WI38 (cell line): ENCODE results near the gene ADCYAP1.
A peak's percentile ranks its signal among the peaks of the same experiment; 100 is the strongest.

ENCODE experiments used
- H3K4me3 ChIP-seq: 2 replicates; pipeline ENCODE4 v1.5.1; 2011; ENCODE audit warnings: low read depth, mild to moderate bottlenecking, control low read depth, low read length
- TF ChIP-seq, protein P1 (sequence below): IDR thresholded peaks from 2 replicates; pipeline ENCODE4 v1.5.1; 2012; ENCODE audit warnings: low read depth, mild to moderate bottlenecking, control low read depth, low read length

ADCYAP1 gene

GRCh38 chr18:905948-906415 lies 1.3 kb downstream of the ADCYAP1 start:
- TF ChIP-seq, protein P1, sequence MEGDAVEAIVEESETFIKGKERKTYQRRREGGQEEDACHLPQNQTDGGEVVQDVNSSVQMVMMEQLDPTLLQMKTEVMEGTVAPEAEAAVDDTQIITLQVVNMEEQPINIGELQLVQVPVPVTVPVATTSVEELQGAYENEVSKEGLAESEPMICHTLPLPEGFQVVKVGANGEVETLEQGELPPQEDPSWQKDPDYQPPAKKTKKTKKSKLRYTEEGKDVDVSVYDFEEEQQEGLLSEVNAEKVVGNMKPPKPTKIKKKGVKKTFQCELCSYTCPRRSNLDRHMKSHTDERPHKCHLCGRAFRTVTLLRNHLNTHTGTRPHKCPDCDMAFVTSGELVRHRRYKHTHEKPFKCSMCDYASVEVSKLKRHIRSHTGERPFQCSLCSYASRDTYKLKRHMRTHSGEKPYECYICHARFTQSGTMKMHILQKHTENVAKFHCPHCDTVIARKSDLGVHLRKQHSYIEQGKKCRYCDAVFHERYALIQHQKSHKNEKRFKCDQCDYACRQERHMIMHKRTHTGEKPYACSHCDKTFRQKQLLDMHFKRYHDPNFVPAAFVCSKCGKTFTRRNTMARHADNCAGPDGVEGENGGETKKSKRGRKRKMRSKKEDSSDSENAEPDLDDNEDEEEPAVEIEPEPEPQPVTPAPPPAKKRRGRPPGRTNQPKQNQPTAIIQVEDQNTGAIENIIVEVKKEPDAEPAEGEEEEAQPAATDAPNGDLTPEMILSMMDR = no peak
- H3K4me3 ChIP-seq = no peak overlapping the region

DNA sequence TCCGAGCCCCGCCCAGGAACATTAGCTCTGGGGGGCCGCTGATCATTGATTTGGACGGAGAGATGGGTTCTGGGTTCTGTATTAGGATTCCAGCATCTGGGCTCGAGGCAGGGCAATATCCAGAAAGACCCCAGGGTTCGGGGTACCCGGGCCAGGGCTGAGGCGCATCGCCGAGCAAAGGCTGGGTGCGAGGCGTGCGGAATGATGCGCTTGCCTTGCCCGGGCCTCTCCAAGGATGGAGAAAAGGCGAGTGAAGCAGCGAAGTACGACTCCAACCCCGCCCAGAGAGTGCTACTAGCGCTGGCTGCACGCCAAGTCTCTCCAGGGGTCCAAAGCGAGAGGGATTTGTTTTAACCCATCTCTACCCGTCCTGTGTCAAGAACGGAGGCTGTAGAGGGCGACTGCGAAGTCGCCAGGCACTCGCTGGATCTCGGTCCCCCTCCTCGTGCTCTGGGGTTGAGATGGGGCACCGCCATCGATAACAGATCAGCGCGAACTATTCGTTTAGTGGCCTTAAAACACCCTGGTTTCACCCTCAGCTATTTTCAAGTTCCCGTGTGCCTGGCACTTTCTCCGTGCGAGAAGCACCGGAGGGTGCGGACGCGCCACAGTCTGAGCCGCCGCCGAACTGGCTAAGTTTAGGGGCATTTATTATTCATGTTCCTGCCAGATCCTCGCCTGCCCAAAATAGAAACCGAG lies 1.9 kb downstream of the ADCYAP1 start:
- no peak overlapping the region for H3K4me3 ChIP-seq
- TF ChIP-seq, protein P1 = no peak

DNA sequence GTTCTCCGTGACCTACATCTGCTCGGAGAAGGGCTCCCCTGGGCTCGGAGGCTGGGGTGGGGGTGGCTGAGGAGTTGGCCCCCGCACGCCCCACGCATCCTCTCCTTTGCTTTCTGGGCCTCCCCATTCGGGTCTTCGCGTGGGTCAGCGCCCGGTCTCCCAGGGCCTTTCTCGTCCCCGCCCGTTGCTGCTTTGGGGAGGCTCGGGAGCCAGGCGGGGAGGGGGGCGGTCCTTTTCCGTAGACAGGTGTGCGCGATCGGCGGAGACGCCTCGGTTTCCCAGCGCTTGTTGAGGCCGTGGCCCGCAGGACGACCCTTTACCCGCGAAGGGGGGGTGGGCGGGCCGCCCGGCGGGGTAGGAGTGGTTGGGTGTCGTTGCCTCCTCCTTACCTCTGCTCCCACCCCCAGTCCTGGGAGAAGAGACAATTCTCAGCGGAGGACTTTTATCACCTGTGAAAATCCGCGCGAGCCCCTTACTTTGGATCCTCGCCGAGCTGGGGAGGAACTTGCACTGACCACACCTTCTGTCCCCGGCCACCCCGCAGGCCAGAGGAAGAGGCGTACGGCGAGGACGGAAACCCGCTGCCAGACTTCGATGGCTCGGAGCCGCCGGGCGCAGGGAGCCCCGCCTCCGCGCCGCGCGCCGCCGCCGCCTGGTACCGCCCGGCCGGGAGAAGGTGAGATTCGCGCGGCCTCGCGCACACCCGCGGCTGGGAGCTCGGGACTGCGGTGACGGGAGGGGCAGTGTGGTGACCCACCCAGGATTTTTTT lies 2.6 kb downstream of the ADCYAP1 start:
- H3K4me3 ChIP-seq = no peak overlapping the region

GRCh38 chr18:907885-908757 lies 3.5 kb downstream of the ADCYAP1 start:
- TF ChIP-seq, protein P1 = no peak
- peak overlapping the region; percentile 17 for H3K4me3 ChIP-seq

More for the DNA sequence above, 2.6 kb downstream of the ADCYAP1 start:
- TF ChIP-seq, protein P1 = no peak

GRCh38 chr18:908758-909724 lies 4.4 kb downstream of the ADCYAP1 start:
- TF ChIP-seq, protein P1 = no peak
- H3K4me3 ChIP-seq = peak overlapping the region; percentile 17; the same call in 1 of the 2 replicates

DNA sequence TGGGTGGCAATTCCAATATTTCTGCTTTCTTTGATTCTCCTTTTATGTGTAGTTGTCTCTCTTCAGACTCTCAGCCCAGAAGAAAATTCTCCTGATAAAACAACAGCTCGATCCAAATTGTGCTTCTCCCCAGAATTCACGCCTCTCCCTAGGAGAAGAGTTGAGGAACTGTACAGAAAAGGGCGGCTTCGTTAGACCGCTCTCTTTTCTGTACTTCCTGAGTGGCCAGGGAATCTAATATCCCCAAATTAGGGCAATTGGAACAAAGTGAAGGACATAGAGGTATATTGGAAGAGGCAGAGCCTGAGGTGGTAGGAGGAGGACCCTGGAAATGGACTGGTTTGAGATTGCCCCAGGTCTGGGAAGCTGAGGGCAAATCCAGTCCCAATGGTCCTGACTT lies 5.6 kb downstream of the ADCYAP1 start:
- TF ChIP-seq, protein P1 = no peak
- no peak overlapping the region for H3K4me3 ChIP-seq
